ENCODE results near the gene MIDN.
"Not testable (repeated sequence)": the region's sequence is repeated elsewhere in the genome, so short reads cannot be mapped to it uniquely, and the experiment has no call there.

Gene MIDN

GRCh38 chr19:1233115-1233667, 15.2 kb upstream of the MIDN start:
- DNase-seq = no peak

DNA sequence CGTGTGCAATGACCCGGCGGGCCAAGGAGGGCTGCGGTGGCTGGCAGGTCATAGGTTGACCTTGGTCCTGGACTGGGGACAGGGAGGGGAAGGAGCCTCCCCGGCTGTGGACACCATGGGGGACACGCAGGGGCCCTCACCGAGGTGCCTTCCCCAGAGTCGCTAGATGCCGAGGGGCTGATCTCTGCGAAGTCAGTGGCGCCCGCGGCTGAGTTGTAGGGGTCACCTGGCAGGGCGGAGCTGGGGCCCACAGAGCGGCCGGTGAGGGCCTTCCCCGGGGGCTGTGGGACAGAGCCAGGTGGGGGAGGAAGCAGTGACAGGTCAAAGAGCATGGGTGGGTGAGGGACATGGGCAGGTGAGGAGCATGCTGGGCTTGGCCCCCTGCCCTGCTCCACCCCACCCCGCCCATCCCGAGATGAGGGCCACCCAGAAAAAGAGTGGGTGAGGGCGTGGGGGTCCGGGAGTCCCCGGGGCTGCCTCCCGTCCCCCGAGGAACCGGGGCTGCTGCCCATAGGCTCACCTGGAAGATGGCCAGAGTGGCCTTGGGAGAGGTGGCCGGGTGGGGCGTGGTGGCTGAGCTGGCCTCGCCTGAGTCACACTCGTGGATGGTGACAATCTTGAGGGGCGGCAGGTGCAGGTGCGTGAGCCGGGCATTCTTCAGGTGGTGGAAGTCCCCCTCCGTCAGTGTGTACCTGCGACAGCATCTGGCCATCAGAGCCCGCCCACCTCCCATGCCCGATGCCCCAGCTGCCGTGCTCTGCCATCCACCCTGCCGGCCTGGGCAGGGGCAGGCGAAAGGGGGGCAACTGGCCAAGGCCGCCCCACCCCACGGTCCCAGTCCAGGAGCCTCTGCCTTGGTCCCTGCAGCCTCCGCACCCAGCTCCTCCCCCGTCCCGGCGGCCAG, 14.1 kb upstream of the MIDN start:
- no peak for DNase-seq

- DNase-seq = no peak
Observed at GRCh38 chr19:1234955-1235380, 13.4 kb upstream of the MIDN start.

DNA sequence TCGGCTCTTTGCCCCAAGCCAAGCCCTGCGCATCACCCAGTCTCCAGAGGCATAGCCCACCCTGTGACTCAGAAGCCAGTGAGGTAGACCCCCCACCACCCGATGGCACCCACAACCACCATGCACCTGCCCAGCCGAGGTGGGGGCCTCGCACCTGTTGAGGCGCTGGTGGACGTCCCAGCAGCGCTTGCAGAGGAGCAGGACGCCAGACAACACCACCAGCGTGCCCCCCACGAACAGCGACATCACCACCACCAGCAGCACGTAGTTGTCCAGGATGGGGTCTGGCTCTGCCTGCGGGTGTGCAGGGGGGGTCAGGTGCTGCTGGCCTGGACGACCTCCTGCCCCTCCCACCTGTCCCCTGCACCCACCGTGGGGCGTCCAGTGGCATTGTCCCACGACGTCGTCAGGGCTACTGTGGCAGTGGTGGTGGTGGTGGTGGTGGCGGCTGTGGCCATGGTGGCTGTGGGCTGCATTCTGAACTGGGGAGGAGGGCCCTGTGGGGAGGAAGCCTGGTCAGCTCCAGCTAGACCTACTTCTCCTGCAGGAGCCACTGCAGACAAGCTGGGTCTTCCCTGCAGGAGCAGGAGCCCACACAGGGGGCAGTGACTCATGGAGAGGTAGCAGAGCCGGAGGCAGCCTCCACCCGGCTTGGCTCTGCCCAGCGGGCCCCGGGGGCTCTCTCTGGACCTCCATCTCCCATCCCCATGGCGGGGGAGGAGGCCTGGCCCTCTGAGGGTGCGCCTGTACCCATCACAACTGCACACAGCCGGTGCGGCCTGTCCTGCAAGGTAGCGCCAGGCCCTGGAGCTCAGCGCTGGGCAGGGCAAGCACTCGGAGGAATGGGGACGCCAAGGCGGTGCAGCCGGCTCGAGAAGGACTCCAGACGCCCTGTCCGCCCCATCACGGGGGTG, 12.5 kb upstream of the MIDN start:
- DNase-seq = no peak

DNA sequence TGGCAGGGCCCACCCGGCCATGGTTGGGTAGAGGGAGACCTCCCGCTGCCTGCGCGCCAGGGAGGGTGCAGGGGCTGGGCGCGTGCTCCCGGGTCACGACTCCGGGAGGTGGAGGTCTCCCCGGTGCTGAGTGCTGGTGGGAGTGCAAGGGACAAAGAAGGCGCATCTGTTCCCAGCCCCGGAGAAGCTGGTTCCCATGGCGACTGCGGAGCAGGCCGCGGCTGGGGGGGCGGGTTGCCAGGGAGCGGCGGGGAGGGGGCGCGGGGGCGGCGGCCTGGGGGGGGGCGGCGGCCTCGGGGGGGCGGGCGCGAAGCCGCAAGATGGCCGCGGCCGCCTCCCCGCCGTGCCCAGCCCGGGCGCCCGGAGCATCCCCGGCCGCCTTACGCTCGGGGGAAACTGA, 11.8 kb upstream of the MIDN start:
- DNase-seq = no peak

GRCh38 chr19:1237027-1237659, 11.2 kb upstream of the MIDN start:
- no peak for DNase-seq

- no peak for DNase-seq
Observed at GRCh38 chr19:1237754-1238368, 10.5 kb upstream of the MIDN start, which contains the start of gene CBARP. Gene CBARP (minus strand): TSS chr19:1238005. CDS start chr19:1236100, 1,905 bp downstream.

DNA sequence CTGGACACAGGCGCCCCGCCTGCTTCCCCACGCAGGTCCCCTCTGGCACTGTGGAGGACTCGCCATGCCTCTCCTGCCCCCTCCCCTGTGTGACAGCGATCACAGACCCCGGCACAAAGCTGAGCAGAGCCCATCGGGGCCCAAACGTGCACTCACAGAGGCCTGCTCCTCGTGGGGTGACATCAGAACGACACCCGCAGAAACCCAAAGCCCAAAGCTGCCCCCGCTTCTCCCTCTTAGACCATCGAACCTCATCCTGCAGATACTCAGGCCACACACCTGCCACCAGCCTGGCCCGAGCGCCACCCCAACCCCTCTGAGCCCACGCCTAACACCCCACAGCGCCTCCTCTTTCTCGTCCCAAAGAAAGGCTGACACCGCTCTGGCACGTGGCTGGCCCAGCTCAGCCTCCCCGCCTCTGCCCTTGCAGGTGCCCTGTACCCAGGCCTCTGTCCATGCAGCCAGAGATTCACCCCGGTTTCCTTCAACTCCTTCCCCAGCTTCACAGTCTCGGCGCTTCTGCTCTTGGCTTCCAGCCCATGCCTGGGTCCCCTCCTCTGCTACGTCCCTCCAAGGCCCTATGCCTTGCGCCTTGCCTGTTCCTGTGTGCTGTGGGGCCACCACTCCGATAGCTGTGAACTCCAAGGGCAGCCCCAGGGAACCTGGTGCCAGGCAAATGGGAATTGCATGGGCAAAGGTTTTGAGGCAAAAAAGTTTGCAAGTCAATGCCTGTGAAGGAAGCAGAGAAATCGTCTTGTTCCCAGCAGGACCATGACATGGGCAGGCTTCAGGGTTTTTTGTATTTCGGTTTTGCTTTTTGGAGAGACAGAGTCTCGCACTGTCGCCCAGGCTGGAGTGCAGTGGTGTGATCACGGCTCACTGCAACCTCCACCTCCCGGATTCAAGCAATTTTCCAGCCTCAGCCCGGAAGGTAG, 9.7 kb upstream of the MIDN start:
- DNase-seq = no peak

DNA sequence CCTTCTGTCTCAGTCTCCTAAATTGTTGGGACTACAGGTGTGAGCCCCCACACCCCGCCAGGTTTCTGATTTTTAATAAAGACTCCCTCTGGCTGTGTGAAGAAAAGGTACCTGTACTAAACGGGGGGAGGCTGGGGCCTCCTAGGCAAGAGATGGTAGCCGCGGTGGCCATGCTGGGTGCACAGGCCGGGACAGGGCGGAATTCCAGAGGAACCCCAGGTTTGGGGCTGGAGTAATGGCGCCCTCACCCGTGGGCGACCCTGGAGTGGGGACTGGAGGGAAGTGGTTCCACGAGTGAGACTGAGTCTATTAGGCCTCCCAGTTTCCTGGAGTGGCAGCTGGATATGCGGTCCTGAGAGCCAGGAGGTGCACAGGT, 9.0 kb upstream of the MIDN start:
- DNase-seq = no peak

- DNase-seq = no peak
Observed at GRCh38 chr19:1239796-1240737, 8.3 kb upstream of the MIDN start.

DNA sequence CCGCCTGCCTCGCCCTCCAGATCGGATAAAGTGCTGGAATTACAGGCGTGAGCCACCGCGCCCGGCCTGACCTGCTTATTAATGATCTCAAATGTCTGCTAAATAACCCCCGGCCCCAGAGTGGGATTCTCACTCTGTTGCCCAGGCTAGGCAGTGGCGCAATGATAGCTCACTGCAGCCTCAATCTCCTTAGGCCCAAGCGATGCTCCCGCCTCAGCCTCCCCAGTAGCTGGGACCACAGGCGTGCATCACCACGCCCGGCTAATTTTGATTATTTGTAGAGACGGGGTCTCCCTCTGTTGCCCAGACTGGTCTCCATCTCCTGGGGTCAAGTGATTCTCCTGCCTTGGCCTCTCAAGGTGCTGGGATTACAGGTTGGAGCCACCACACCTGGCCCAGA, 7.5 kb upstream of the MIDN start:
- no peak for DNase-seq

DNA sequence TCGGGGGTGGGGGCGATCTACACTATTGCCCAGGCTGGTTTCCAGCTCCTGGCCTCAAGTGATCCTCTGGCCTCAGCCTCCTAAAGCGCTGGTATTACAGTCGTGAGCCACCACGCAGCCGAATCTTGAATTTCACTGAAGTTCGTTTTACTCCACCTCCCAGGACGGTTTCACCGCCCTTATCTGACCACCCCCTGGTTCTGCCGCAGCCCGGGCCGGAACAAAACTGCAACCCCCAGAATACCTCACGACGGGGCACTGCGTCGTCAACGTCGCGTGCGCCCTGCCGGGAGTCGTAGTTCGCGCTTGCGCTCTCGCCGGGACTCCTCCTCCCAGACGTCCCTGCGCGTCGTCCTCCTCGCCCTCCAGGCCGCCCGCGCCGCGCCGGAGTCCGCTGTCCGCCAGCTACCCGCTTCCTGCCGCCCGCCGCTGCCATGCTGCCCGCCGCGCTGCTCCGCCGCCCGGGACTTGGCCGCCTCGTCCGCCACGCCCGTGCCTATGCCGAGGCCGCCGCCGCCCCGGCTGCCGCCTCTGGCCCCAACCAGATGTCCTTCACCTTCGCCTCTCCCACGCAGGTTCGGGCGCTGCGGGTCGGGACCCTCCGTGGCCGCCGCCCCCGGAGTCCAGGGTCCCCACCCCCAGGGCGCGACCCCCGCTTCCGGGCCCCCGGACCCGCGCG, 6.8 kb upstream of the MIDN start, which contains the start of gene ATP5F1D:
TSS of gene ATP5F1D (plus strand) at position 335 of the 679 bp plus-strand sequence. CDS start at position 435, 100 bp downstream.
- DNase-seq = no peak

DNA sequence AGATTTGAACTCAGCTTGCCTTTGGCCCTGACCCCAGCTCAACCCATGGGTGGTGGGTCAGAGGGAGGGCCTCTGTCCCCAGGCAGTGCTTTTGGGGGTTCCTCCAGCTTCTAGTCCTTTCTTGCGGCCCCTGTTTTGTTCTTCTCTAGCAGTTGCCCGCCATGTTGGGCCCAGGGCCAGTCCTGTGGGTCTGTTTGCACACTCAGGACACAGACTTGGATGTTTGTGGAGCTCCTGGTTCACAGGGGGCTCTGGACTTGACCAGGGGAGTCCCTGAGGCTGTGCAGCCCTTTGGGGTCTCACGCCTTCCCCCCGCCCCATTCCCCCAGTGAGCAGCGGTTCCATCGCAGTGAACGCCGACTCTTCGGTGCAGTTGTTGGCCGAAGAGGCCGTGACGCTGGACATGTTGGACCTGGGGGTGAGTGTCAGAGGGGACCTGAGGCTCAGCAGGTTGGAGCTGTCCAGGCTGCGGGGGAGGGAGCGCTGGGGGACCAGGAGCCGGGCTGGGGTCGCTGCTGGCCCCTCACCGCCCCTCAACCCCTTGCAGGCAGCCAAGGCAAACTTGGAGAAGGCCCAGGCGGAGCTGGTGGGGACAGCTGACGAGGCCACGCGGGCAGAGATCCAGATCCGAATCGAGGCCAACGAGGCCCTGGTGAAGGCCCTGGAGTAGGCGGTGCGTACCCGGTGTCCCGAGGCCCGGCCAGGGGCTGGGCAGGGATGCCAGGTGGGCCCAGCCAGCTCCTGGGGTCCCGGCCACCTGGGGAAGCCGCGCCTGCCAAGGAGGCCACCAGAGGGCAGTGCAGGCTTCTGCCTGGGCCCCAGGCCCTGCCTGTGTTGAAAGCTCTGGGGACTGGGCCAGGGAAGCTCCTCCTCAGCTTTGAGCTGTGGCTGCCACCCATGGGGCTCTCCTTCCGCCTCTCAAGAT, 4.4 kb upstream of the MIDN start:
- DNase-seq = no peak

DNA sequence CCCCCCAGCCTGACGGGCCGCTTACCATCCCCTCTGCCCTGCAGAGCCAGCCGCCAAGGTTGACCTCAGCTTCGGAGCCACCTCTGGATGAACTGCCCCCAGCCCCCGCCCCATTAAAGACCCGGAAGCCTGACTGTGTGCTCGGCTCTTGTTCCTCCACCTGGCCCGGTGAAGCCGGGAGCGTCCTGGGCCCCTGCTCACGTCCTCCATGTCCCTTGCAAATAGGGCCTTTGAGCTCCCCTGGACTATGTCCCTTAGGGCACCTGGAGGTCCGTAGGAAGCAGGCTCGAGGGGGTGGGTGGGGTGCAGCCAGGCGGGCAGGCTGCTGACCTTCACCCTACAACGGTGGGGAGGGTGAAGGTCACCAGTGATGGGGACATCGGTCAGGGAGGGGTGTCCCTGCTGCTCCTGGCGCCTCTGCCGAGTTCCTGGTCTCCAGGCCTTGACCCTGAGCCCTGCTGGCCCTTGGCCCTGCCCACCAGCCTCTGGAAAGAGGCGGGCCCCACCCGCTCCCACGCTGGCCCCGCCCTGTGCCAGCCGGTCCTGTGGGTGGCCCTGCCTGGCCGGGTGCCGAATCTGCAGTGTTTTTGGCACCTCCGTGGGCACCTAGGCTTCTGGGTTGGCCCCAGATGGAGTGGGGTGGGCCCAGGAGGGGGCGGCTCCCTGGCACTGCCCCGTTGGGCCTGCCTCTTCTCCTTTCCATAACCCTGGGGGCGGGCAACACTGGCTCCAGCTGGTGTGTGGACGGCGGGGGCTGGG, 3.5 kb upstream of the MIDN start:
- no peak for DNase-seq

DNA sequence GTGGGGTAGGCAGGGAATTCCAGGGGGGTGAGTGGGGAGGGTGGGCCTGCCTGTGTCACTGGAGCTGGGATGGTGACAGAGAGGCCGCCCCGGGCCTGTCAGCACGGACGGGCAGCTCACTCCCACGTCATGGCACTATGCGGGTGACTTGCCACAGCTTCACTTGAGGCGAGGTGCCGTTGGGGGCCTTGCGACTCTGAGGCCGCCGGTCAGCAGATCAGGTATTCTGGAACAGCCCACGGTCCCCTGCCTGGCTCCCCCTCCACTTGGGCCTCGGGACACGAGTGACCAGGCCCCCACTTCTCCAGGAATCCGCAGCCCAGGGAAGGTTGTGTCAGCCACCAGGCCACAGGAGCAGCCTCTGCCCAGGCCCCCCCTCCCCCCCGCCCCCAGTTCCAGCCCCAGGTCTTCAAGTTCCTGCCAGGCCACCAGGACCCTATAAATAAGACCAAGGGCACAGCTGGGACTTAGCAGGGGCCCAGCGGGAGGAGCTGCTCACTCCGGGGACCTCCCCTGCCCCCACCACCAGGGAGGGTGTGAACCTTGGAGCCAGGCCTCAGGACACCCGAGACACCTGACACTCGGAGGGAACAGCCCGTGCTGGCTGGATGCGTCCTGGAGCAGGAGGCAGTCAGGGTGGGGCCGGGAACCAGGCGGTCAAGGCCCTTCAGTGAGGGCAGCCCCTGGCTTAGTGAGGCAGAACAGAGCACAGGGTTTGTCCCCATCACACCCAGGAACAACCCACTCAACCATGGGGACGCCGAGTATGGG, 2.7 kb upstream of the MIDN start:
- no peak for DNase-seq

- DNase-seq = not testable (repeated sequence)
Observed at GRCh38 chr19:1246265-1247087, 1.9 kb upstream of the MIDN start.
